Left hindlimb (tissue), 1 donor: ENCODE measurements around the gene AKAP5.
A peak's percentile ranks its signal among the peaks of the same experiment; 100 is the strongest.
"Not testable (repeated sequence)": the region's sequence is repeated elsewhere in the genome, so short reads cannot be mapped to it uniquely, and the experiment has no call there.

ENCODE experiments used
- DNase-seq: peaks from one replicate; pipeline ENCODE4 v3.0.0-alpha.2; 2018

Gene AKAP5

DNA sequence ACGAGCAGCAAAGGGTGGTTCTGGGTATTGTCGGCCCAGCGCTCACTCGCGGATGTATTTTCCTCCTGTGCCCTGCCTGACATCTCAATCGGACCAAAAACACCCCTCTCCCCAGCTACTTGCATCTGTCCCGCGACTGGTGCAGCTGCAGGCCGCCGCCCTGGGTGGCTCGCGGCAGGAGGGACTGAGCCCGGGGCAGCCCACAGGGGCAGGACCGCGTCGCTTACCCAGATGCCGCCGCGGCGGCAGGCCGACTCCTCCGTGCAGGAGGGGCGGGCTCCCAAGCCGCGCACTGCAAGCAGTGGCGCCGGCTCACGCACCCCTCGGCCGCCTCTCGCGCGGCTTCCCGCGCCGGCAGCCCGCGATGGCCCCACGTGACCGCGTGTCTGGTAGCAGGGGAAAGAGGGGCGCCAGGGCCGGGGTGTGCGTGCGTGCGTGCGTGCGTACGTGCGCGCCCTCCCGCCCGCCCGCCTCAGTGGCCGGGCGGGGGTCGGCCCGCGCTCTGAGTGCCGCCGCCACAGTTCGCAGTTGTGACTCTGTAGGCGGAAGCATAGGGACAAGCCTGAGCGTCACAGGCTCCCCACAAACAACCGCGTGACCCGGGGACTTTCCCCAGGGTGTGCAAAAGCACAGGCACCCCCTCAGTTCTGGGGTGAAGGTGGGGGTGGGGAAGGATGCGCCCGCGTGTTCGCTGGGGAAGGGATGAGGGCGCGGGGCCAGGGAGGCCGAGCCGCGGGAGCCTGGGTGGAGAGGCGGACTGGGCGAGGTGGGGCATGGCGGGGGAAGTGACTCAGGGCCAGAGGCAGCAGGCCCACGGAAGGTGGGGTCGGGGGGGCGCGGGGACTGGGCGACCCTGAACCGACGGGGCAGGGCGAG is 38.4 kb downstream of the AKAP5 start, which contains the start of gene ZBTB25:
TSS of gene ZBTB25 (minus strand) at position 405 of the 876 bp plus-strand sequence. CDS start 13,305 bp downstream, outside the sequence.
- peak; percentile 97 for DNase-seq

DNA sequence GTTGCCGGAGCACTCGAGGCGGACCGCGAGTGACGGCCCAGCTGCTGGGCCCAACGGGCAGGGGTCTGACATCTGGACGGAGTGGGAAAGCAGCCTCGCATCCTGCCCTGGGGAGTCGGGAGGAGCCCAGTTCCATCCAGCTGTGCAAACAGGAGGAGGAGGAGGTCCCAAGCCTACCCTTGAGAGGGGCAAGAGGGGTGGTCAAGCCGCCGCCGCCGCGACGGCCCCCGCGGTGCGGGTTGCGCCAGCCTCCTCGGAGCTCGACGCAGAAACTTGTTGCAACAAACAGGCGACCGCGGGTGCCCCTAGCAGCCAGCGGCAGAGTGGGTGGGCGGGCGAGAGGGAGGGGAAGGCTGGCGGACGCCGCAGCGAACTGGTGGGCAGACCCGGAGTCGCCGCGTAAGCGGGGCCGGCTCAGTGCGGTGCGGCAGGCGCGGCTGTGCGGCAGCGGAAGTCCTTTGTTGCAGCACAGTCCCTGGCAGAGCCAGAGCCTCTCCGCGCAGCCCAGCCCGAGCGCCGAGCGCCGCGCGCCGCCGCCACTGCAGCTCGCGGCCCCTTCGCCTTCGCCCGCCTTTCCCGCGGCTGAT is 39.1 kb downstream of the AKAP5 start, which contains the start of gene ZBTB1:
TSS of gene ZBTB1 (plus strand) at position 461 of the 587 bp plus-strand sequence. CDS start 16,735 bp downstream, outside the sequence.
- peak; percentile 93 for DNase-seq

- DNase-seq: peak; percentile 94
Observed at GRCh38 chr14:64504897-64505794, 39.8 kb downstream of the AKAP5 start.

- no peak for DNase-seq
Observed at GRCh38 chr14:64506721-64507120, 41.4 kb downstream of the AKAP5 start.

GRCh38 chr14:64507376-64508156 is 42.3 kb downstream of the AKAP5 start:
- DNase-seq: no peak

DNA sequence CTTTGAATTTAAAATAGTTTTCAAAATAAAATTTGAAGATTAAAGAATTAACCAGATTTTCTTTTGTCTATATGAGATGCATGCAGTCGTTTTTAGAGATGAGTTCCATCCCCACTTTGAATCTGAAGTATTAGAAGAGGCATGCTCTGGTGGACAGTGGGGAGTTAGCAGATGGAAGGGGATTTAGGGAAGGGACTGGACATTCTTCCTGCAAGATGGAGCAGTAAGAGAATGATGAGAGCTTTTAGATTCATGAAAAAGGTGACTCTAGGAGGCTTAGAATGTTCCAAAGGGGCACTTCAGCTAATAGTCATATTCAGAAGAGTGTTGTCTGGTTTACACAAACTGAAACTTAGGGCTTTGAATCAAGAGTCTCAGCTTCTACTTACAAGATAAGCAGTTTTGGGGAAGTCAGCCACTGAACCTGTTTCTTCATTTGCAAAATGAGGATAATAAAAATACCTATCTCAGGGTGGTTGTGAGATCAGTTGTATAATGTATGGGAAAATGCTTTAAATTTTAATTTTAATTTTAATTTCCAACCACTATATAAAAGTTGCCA is 43.0 kb downstream of the AKAP5 start:
- no peak for DNase-seq

GRCh38 chr14:64509036-64509435 is 43.7 kb downstream of the AKAP5 start:
- no peak for DNase-seq

- peak; percentile 54 for DNase-seq
Observed at GRCh38 chr14:64510825-64511671, 45.7 kb downstream of the AKAP5 start.

DNA sequence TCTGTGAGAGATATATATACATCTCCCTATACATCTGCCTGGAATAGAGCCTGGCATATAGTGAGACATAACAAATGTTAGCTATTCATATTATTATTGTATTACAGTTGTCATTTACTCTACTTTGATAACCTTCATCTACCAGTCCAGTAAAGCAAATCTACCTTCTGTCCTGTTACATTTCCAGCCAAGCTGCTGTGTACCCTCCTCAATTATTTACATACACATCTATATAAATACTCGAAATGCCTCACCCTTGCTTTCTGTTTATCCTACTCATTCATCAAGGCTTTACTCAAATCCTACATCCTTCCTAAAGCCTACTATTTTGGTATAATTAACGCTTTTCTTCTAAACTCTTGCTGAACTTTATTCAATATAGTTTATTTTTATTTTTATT is 48.0 kb downstream of the AKAP5 start:
- DNase-seq: no peak

- no peak for DNase-seq
Observed at GRCh38 chr14:64515053-64515452, 49.8 kb downstream of the AKAP5 start.

GRCh38 chr14:64516969-64517368 is 51.7 kb downstream of the AKAP5 start:
- DNase-seq: no peak

DNA sequence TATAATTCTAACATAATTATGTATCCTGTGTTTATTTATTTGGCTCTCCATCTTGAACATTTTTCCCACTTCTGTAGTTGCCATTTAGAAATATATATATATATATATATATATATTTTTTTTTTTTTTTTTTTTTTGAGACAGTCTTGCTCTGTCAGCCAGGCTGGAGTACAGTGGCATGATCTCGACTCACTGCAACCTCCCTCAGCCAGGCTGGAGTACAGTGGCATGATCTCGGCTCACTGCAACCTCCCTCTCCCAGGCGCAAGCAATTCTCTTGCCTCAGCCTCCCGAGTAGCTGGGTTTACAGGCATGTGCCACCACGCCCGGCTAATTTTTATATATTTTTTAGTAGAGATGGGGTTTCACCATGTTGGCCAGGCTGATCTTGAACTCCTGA is 52.4 kb downstream of the AKAP5 start:
- DNase-seq: not testable (repeated sequence)

GRCh38 chr14:64518229-64518628 is 52.9 kb downstream of the AKAP5 start:
- no peak for DNase-seq

DNA sequence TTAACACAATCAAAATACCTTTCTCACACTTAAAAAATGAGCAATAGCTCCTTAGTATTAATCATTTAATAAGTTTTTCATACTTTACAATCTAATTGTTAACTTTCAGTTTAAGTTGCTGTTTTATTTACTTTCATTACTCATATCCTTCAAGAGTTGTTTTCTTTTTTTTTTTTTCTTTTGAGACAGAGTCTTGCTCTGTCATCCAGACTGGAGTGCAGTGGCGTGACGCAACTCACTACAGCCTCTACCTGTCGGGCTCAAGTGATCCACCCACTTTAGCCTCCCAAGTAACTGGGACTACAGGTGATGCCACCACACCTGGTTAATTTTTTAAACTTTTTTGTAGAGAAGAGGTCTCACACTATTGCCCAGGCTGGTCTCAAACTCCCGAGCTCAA is 55.4 kb downstream of the AKAP5 start:
- no peak for DNase-seq

- no peak for DNase-seq
Observed at GRCh38 chr14:64522591-64523355, 57.5 kb downstream of the AKAP5 start.
